Measurements from ENCODE around the gene CFB. TPM values are rescaled to one million over a fixed set of nuclear protein-coding genes. Genes with fewer than 3 reads are reported as not detected.
"Not testable (repeated sequence)": the region's sequence is repeated elsewhere in the genome, so short reads cannot be mapped to it uniquely, and the experiment has no call there.

CFB gene
- total and polyA plus RNA-seq, 2 of the 4 experiments (the other 2 are of a cell fraction): 1.8 to 6.1 TPM

DNA sequence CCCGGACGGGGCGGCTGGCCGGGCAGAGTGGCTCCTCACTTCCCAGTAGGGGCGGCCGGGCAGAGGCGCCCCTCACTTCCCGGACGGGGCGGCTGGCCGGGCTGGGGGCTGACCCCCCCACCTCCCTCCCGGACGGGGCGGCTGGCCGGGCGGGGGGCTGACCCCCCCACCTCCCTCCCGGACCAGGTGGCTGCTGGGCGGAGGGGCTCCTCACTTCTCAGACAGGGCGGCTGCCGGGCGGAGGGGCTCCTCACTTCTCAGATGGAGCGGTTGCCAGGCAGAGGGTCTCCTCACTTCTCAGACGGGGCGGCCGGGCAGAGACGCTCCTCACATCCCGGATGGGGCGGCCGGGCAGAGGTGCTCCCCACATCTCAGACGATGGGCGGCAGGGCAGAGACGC, 13.8 kb upstream of the CFB start:
- H4K20me1 ChIP-seq (ENCODE audit: insufficient read depth, low read length); H3K56ac ChIP-seq (ENCODE audit: extremely low read depth, insufficient read depth, low read length); H3K79me1 ChIP-seq (ENCODE audit: low read depth in 1 of 2, low read length in 2 of 2); H3K4ac ChIP-seq (ENCODE audit: low read depth, low read length); POLR2A ChIA-PET (ENCODE audit: unreplicated experiment); H3K18ac ChIP-seq (ENCODE audit: low read depth, low read length); H3K23ac ChIP-seq (ENCODE audit: low read depth, low read length); DNase-seq; H3K4me2 ChIP-seq (ENCODE audit: low read depth, low read length); ATAC-seq (ENCODE audit: low read depth); H3K4me1 ChIP-seq (ENCODE audit: control insufficient read depth, insufficient read depth, low read length); H3K14ac ChIP-seq (replicated peaks; ENCODE audit: low read depth, low read length); H2BK5ac ChIP-seq (ENCODE audit: low read depth, low read length, poor library complexity, severe bottlenecking); H3K27me3 ChIP-seq (ENCODE audit: control insufficient read depth, insufficient read depth, low read length); dilution Hi-C loops (cut with HindIII; ENCODE audit: low sequenced_read_pairs, unreplicated experiment); H3K9me1 ChIP-seq (ENCODE audit: insufficient read depth, low read length); H2BK120ac ChIP-seq (ENCODE audit: low read depth, low read length); H2BK20ac ChIP-seq (ENCODE audit: low read depth, low read length); H3K9me3 ChIP-seq (ENCODE audit: control insufficient read depth, insufficient read depth, low read length); H3K9ac ChIP-seq (ENCODE audit: low read depth, low read length); H3K27ac ChIP-seq (ENCODE audit: insufficient read depth, low read length); H2BK15ac ChIP-seq (ENCODE audit: low read depth, low read length); H4K5ac ChIP-seq (ENCODE audit: low read depth, low read length); in situ Hi-C loops (cut with MboI; ENCODE audit: low sequenced_read_pairs); H4K8ac ChIP-seq (ENCODE audit: low read depth in 2 of 2, low read length in 2 of 2); H3K4me3 ChIP-seq (ENCODE audit: insufficient read depth, low read depth, low read length); H2AK9ac ChIP-seq (replicated peaks; ENCODE audit: low read depth, low read length, poor library complexity); intact Hi-C loops (cut with micrococcal nuclease); H3K36me3 ChIP-seq (ENCODE audit: control insufficient read depth, insufficient read depth, low read length); H4K91ac ChIP-seq (ENCODE audit: insufficient read depth, low read depth, low read length); H2AFZ ChIP-seq (replicated peaks; ENCODE audit: low read length, poor library complexity); CTCF ChIA-PET; H2AK5ac ChIP-seq (ENCODE audit: low read depth, low read length); BruUV-seq (replicated peaks): not testable (repeated sequence)
- 95% methylated on average over 10 of the region's 32 CpGs; no CpG with 5 or more reads in 1 of the 2 experiments for WGBS, 2 experiments (ENCODE audit: extremely low coverage in 2 of 2, insufficient read length in 1 of 2)

All from IMR-90 (cell line).